Peyer's patch (tissue), 4 donors: Measurements from ENCODE around the gene CPLANE2.

ENCODE experiments used
- POLR2A ChIP-seq, 2 donors: fragments of 450-650 bp; IDR thresholded peaks; one replicate each; pipeline ENCODE4 v1.5.1; 2017; ENCODE audit warnings: antibody characterized with exemption in 2 of 2, mild to moderate bottlenecking in 2 of 2, moderate library complexity in 2 of 2
- TF ChIP-seq, protein P1 (sequence below), 6 experiments: fragments of 450-650 bp in 4 of 6; fragments of 200-600 bp in 2 of 6; sonication (generic) in 1 of 6; IDR thresholded peaks; one replicate each; pipeline ENCODE4 v1.5.1; 2017 to 2019; ENCODE audit warnings: antibody characterized with exemption in 6 of 6, mild to moderate bottlenecking in 3 of 6, moderate library complexity in 1 of 6

DNA sequence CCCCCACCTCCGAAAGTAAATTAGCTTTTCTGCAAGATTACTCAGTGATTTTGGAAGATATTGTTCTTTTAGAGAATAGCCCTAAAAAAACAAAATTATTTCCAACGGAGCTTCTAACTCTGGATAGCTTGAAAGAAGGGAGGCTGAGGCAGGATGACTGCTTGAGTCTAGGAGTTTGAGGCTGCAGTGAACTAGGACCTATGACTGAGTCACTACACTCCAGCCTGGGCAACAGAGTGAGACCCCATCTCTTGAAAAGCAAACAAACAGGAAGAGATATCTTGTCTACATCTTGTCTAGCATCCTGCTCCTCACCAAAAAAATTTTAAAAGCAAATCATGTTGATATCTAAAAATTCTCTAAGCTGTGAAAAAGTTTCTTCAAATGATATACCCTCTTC lies 42.2 kb upstream of the CPLANE2 start:
- no peak for TF ChIP-seq POLR2A (IDR thresholded peaks at IDR 0.05)
- TF ChIP-seq, protein P1, sequence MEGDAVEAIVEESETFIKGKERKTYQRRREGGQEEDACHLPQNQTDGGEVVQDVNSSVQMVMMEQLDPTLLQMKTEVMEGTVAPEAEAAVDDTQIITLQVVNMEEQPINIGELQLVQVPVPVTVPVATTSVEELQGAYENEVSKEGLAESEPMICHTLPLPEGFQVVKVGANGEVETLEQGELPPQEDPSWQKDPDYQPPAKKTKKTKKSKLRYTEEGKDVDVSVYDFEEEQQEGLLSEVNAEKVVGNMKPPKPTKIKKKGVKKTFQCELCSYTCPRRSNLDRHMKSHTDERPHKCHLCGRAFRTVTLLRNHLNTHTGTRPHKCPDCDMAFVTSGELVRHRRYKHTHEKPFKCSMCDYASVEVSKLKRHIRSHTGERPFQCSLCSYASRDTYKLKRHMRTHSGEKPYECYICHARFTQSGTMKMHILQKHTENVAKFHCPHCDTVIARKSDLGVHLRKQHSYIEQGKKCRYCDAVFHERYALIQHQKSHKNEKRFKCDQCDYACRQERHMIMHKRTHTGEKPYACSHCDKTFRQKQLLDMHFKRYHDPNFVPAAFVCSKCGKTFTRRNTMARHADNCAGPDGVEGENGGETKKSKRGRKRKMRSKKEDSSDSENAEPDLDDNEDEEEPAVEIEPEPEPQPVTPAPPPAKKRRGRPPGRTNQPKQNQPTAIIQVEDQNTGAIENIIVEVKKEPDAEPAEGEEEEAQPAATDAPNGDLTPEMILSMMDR (IDR thresholded peaks at IDR 0.05): no peak
